ENCODE measurements around the gene RNF220.
"Not testable (repeated sequence)": the region's sequence is repeated elsewhere in the genome, so short reads cannot be mapped to it uniquely, and the experiment has no call there.

RNF220 gene

GRCh38 chr1:44547361-44547760 is 142.3 kb downstream of the RNF220 start:
- no peak for DNase-seq (ENCODE audit: low read depth in 2 of 2)

DNA sequence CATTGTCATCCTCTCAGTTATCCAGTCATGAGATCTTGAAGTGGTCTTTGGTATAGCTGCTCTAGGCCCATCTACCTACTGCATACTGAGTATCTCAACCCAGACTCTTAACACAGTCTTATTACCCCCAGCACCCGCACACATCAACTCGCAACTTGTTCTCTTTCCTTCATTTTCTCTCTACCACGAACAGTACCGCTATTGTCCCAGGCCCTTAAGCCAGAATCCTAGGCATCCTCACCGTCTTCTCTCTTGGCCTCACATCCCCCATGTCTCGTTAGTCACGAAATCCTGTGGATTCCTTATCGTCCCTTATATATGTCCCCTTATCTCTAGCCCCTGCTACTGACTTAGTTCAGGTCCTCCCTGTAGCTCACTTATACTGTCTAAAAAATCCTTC is 142.8 kb downstream of the RNF220 start:
- no peak for DNase-seq (ENCODE audit: low read depth in 2 of 2)

DNA sequence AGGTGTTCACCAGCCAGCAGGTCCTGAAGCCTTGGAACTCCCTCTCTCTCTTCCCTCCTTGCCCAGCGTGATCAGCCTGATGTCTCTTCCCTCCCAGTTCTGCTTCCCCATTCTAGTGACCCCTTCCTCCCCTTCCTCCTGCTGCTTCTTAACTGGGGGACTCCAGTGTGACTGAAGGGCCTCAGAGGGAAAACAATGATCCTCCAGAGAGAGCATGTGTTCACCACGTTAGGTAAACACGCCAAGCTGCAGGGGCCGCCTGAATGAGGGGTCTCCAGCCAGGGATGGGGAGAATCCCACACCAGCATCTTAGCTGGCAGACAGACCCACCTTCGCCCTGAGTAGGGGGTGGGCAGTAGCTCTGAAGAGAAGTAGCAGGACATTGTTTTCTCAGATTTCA is 144.5 kb downstream of the RNF220 start:
- DNase-seq (ENCODE audit: low read depth in 2 of 2): no peak

DNA sequence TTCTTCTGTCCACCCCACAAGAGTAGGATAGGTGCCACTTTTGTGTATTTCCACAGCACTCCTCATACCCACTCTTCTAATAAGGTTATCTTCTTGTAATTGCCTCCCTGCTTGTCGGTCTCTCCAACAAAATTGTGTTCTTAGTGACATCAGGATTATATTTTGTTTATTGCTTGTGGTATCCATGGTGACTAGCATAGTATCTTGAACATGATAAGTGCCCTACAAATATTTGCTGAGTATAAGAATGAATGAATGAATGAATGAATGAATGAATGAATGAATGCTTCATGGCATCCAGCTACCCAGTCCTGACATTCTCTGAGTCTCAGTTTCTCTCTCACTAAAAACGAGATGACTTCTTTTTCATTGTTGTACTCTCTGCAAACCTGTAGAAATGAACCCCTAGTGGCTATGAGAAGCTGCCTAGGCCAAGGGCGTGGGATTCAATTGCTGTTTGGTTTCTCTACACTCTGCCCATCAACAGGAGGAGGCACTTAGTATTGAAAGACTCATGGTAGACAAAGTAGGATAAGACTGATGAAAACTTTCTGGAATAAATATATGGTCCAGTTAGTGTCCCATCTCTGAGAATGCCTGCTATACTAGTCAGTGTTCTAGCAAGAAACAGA is 148.2 kb downstream of the RNF220 start:
- no peak for DNase-seq (ENCODE audit: low read depth in 2 of 2)

- no peak for DNase-seq (ENCODE audit: low read depth in 2 of 2)
Measured at GRCh38 chr1:44553771-44554170, 148.7 kb downstream of the RNF220 start.

DNA sequence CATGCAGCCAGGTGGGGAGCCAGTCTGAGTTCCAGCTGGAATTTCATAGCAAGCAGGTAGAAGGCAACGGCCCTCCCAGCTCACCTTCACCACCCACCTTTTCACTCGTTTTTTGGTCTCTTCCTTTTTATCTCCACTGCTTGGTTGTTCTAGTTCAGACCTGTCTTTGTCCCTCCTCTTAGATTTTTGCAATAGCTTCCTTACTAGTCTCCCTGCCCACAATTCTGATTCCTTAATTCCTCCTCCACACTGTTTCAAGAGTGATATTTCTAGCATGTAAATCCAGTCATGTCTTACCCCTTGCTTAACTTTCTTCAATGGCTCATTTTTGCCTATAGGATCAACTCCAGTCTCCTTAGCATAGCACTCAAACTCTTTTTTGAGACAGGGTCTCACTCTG is 149.7 kb downstream of the RNF220 start:
- no peak for DNase-seq (ENCODE audit: low read depth in 2 of 2)

DNA sequence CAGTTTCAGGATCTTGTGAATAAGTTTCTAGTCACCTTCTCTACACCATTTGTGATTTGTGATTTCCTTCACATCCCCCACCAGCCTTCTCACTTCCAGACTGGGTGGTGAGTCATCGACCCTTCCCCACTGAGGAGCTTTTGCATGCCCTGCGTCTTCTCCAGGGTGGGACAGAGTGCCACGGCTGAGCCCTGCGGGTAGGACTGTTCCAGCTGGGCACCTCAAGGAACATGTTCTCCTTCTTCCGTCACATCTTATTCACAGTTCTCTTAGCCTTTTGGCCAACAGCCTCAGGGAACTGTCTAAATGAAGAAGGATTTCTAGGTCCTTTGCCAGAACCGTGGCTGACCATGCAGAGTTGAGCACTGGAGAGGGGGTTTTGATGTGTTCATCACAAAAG is 152.7 kb downstream of the RNF220 start:
- no peak for DNase-seq (ENCODE audit: low read depth in 2 of 2)

DNA sequence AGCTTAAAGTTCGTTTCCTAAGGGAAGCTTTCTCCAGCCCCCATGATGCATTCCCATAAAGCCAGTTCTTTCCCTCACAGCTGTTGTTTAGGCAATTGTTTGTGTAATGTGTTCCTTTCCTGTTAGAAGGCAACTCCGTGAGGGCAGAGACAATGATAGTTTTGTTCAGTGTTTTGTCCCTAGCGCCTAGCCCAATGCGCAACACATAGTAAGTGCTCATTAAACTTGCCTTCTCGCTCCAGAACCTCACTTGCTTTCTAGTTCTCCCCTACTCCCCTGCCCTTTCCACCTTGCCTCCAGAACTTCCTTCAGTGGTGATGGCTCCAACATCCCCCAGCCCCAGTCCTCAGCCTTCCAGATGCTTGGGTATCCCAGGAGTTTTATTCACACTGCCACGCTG is 153.8 kb downstream of the RNF220 start:
- DNase-seq (ENCODE audit: low read depth in 2 of 2): no peak

DNA sequence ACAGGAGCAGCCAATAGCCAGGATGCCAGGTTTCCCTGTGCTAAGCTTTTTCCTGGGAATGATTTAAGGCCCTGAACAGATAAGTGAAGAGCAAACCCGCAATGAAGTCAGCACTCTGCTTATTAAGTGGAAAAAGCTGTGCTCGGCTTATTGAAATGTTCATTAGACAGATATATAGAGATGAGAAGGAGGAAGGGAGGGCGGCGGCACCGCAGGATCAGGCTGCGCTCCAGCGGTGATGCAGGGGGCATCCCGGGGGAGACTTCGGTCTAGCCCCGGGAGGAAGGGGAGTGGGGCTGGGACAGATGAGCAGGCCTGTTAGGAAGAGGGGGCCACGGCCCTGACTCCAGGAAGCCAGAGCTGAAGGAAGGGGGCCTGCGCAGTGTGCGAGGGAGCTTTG is 154.3 kb downstream of the RNF220 start:
- peak; percentile 24 to 35 for DNase-seq (ENCODE audit: low read depth in 2 of 2)

DNA sequence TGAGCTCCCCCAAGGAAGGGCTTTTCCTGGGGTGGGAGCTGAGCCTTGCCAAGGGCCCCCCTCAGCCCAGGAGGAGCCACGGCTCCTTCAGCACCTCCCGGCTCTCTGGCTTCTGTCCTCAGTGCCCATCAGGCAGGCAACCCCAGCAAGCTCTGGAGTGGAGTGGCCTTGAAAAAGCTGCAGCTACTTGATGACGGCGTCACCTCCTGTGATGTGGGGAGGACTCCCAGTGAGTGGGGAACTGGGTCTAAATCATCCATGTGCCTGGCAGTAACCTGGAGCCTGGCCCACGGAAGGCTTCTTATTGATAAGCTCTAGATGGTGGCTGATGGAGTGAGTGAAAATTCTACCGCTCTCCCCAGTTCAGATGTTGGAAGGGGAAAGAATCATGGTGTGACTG is 154.9 kb downstream of the RNF220 start:
- DNase-seq (ENCODE audit: low read depth in 2 of 2): no peak

GRCh38 chr1:44560696-44561095 is 155.6 kb downstream of the RNF220 start:
- not testable (repeated sequence) for DNase-seq (ENCODE audit: low read depth in 2 of 2)

DNA sequence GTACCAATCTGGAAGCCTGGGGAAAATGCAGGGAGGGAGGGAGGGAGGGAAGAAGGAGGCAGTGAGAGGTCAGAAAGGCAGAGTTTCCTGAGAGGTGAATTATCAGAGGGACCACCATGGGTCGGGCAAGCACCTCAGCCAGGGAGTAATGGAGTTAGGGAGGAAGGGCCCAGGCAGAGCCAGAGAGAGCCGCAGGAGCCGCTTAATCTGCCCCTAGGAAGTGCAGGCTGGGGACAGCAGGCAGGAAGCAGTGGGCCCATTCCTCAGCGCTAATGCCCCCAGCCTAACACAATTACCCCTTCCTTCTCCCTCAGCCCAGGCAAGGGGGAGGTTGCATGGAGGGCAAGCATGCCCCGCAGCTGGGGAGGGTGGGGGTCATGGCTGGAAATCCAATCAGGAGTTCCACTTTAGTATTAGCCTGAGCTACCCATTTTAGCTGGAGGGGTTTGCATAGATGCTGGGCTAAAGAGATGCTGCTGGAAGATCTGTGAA is 160.2 kb downstream of the RNF220 start:
- no peak for DNase-seq (ENCODE audit: low read depth in 2 of 2)

GRCh38 chr1:44565833-44566232 is 160.8 kb downstream of the RNF220 start:
- no peak for DNase-seq (ENCODE audit: low read depth in 2 of 2)

- DNase-seq (ENCODE audit: low read depth in 2 of 2): no peak
Measured at GRCh38 chr1:44566281-44567046, 161.4 kb downstream of the RNF220 start.

DNA sequence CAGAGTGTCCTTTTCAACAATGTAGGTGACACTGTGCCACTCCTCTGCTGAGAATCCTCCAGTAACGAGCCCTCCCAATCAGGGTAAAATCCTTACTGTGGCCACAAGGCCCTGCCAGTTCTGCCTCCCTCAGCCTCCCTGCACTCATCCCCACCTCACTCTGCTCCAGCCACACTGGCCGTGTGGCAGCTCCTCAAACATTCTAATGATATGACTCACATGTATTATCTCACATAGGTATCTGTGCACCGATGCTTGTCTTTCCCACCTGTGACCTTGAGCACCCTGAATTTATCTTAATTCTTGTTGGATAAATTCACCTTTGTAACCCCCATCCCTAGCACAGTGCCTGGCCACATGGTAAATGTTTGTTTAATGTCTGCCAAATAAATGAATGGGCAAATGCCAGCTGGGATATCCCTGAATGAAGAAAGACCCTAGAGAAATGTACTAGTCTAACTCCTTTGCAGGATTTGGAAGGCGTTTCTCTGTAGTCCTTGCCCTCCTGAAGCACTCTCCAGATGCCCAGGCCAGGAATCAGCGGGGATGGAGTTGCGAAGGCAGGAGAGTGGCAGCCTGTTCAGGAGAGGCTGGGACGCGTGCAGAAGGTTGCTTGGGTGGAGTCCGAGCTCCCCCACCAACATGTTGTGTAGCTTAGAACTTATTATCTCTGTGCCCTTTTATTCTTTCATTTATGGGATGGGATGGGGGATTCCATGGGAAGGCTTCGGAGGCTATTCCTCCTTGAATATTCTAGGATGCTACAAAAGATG is 163.3 kb downstream of the RNF220 start:
- DNase-seq (ENCODE audit: low read depth in 2 of 2): no peak

DNA sequence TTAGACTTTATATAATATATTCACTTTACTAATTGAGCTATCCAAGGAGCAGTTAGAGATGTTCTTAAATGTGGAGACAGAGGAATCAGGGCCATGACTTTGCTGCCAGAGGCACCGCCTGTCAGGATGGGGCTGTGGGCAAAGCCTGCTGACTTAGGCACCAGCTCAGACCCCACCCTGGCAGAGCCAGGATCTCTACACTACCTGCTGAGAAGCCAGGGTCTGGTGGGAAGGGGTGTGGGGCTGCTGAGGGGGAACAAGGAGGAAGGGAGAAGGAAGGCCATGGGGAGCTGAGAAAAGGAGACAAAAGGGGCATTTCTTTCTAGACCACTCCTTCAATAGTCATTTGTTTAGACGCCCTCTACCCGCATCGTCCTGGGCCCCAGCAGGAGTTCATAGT is 164.4 kb downstream of the RNF220 start:
- DNase-seq (ENCODE audit: low read depth in 2 of 2): no peak

- DNase-seq (ENCODE audit: low read depth in 2 of 2): no peak
Measured at GRCh38 chr1:44571712-44572571, 166.9 kb downstream of the RNF220 start.

DNA sequence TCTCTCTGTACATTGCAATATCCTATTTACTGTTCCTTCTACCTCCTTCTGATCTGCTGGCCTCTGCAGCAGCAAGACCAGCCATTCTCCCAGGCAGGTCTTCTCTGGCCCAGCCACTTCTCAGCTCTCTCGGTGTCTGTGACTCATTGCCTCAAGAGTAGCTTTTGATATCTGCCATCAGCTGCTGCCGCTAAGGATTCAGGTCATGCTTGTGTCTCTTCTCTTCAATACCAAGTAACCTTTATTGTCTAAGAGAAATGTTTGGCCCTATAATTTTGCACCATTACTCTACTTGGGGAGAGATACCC is 167.5 kb downstream of the RNF220 start:
- DNase-seq (ENCODE audit: low read depth in 2 of 2): no peak

- DNase-seq (ENCODE audit: low read depth in 2 of 2): no peak
Measured at GRCh38 chr1:44575396-44575795, 170.3 kb downstream of the RNF220 start.

GRCh38 chr1:44576456-44577150 is 171.5 kb downstream of the RNF220 start:
- DNase-seq (ENCODE audit: low read depth in 2 of 2): no peak

DNA sequence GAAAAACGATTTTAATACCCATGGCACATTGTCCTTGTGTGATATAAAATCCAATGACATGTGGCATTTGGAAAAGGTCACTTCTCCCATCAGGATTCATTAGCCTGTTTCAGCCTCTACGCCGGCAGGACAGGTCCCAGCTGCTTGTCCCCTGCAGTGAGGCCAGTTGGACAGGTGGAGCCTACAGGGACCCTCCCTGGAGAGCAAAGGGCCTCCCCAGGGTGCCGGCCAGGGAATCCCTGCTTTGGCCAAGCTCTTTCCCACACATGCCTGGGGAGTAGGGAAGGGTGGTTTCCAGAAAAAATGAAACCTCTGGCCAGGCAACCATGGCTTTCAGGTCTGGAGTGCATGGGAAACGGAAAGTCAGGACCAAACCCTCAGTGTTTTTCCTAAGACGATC is 176.2 kb downstream of the RNF220 start:
- DNase-seq (ENCODE audit: low read depth in 2 of 2): no peak
